ENCODE data around the gene ZFP42. TPM values are rescaled to one million over a fixed set of nuclear protein-coding genes. Genes with fewer than 3 reads are reported as not detected.

Gene ZFP42
- total RNA-seq, 2 experiments from 2014 or later, result not detected

DNA sequence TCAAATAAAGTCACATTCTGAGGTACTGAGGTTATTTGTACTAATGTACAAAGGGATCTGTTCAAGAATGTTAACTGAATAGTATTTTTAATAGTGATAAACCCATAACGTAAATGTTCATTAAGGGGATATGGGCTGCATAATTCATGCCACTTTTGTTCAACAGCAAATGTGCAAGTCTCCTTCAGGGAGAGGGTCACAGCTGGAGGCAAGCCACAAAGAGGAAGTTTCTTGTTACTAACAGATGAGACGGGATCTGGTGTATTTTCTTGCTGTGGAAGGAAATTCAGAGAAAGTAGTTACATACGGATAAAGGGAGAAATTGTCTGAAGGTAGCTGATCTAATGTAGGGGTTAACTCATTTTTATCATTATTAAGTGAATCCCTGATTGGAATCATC, 10.0 kb downstream of the ZFP42 start:
- ATAC-seq (no peak), DNase-seq (no peak)
- no peak overlapping the region for H3K4me3 Mint-ChIP-seq
- H3K27me3 Mint-ChIP-seq, result no peaks in the 10 kb centered on the region
- H3K9me3 Mint-ChIP-seq (ENCODE audit: low read depth), result peaks cover 7% of the 10 kb centered on the region
- H3K27ac Mint-ChIP-seq, result no peak overlapping the region
- H3K4me1 Mint-ChIP-seq, result no peaks in the 10 kb centered on the region
- CTCF ChIA-PET, result no interaction called here
- no peaks in the 10 kb centered on the region for H3K36me3 Mint-ChIP-seq

DNA sequence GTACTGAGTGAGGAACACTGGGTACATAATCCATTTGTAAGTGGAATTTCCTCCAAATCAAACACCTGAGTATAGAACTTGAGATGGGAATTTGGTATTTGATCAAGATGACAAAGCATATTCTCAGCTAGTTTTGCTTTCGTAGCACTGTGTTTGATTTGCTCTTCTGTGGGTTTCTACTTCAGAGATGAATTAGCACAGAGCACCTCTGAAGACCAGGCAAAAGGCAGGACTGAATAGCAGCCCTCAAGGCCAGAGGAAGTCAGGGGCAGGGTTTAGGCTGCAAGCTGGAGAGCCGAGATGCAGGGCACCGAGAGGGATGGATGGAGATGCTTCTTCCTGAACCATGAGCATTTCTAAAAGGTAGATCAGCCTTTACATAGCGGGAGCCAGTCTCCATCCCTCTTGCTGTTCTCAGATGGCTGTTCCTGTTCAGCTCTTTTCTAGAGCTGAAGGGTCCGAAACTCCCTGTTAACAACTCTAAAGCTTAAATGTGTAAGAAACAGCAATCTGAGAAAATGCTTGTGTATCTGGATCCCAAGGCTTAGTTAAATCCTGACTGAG, 10.8 kb downstream of the ZFP42 start:
- Mint-ChIP-seq H3K4me3 (no peak overlapping the region), H3K27ac (no peak overlapping the region), H3K4me1 (no peaks in the 10 kb centered on the region), H3K9me3 (ENCODE audit: low read depth) (peaks cover 7% of the 10 kb centered on the region), H3K36me3 (no peaks in the 10 kb centered on the region), H3K27me3 (no peaks in the 10 kb centered on the region)
- DNase-seq (no peak), ATAC-seq (no peak)
- CTCF ChIA-PET, result no interaction called here

GRCh38 chr4:188008377-188008776, 12.8 kb downstream of the ZFP42 start:
- H3K36me3 Mint-ChIP-seq, result no peaks in the 10 kb centered on the region
- no peak for DNase-seq
- no peak overlapping the region for H3K27ac Mint-ChIP-seq
- H3K4me1 Mint-ChIP-seq, result no peaks in the 10 kb centered on the region
- H3K27me3 Mint-ChIP-seq, result no peaks in the 10 kb centered on the region
- no peak overlapping the region for H3K4me3 Mint-ChIP-seq
- CTCF ChIA-PET, result no interaction called here
- peaks cover 11% of the 10 kb centered on the region for H3K9me3 Mint-ChIP-seq (ENCODE audit: low read depth)
- ATAC-seq, result no peak

DNA sequence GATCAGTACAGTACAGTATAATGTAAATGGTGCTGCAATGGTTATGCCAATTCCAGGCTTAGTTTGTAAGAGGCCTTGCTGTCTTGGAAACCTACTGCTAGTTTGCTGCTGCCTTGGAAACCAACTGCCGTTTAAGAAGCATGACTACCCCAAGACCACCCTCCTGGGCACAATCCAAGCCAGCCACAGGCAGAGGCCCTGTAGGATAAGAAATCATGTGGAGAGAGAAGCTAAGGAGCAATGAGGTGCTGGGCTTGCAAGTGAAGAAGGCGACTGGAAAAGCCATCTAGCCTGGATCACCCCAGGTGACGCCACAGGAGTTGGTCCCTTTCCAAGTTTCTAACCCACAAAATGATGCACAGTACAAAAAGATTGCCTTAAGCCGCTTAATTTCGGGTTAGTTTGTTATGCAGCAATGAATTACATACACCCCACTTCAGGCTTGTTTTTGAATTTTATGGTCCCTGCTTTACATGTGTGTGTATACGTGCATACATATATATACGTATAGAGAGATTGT, 16.9 kb downstream of the ZFP42 start:
- no peaks in the 10 kb centered on the region for H3K36me3 Mint-ChIP-seq
- H3K27me3 Mint-ChIP-seq, result no peaks in the 10 kb centered on the region
- H3K4me3 Mint-ChIP-seq, result no peak overlapping the region
- CTCF ChIA-PET, result no interaction called here
- H3K4me1 Mint-ChIP-seq, result no peaks in the 10 kb centered on the region
- no peak for DNase-seq
- peaks cover 13% of the 10 kb centered on the region for H3K9me3 Mint-ChIP-seq (ENCODE audit: low read depth)
- ATAC-seq, result no peak
- no peak overlapping the region for H3K27ac Mint-ChIP-seq

GRCh38 chr4:188015025-188015940, 19.7 kb downstream of the ZFP42 start:
- no peak for DNase-seq
- Mint-ChIP-seq H3K36me3 (no peaks in the 10 kb centered on the region), H3K27ac (no peak overlapping the region), H3K4me3 (no peak overlapping the region), H3K27me3 (no peaks in the 10 kb centered on the region), H3K4me1 (no peaks in the 10 kb centered on the region), H3K9me3 (ENCODE audit: low read depth) (peaks cover 8% of the 10 kb centered on the region)
- CTCF ChIA-PET, result no interaction called here
- ATAC-seq, result no peak

GRCh38 chr4:188016754-188017153, 21.2 kb downstream of the ZFP42 start:
- no peak overlapping the region for H3K27ac Mint-ChIP-seq
- no peak for ATAC-seq
- no peaks in the 10 kb centered on the region for H3K4me1 Mint-ChIP-seq
- no peaks in the 10 kb centered on the region for H3K36me3 Mint-ChIP-seq
- no peaks in the 10 kb centered on the region for H3K27me3 Mint-ChIP-seq
- H3K4me3 Mint-ChIP-seq, result no peak overlapping the region
- CTCF ChIA-PET, result no interaction called here
- DNase-seq, result no peak
- H3K9me3 Mint-ChIP-seq (ENCODE audit: low read depth), result peaks cover 8% of the 10 kb centered on the region

DNA sequence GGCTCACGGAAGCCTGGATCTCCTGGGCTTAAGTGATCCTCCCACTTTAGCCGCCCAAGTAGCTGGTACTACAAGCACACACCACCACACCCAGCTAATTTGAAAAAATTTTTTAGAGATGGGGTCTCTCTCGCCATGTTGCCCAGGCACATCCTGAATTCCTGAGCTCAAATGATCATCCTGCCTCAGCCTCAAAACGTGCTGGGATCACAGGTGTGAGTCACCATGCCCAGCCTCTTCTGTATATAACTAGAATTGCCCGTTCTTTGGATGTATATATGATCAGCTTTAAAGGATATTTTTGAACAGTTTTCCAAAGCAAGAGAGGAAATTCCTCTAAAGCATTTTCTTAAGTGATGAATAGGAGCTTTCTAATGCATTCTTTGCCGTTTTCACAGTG, 22.7 kb downstream of the ZFP42 start:
- H3K9me3 Mint-ChIP-seq (ENCODE audit: low read depth), result peaks cover 11% of the 10 kb centered on the region
- CTCF ChIA-PET, result no interaction called here
- no peaks in the 10 kb centered on the region for H3K36me3 Mint-ChIP-seq
- H3K27me3 Mint-ChIP-seq, result no peaks in the 10 kb centered on the region
- no peak overlapping the region for H3K27ac Mint-ChIP-seq
- H3K4me3 Mint-ChIP-seq, result no peak overlapping the region
- ATAC-seq (no peak), DNase-seq (no peak)
- H3K4me1 Mint-ChIP-seq, result no peaks in the 10 kb centered on the region

DNA sequence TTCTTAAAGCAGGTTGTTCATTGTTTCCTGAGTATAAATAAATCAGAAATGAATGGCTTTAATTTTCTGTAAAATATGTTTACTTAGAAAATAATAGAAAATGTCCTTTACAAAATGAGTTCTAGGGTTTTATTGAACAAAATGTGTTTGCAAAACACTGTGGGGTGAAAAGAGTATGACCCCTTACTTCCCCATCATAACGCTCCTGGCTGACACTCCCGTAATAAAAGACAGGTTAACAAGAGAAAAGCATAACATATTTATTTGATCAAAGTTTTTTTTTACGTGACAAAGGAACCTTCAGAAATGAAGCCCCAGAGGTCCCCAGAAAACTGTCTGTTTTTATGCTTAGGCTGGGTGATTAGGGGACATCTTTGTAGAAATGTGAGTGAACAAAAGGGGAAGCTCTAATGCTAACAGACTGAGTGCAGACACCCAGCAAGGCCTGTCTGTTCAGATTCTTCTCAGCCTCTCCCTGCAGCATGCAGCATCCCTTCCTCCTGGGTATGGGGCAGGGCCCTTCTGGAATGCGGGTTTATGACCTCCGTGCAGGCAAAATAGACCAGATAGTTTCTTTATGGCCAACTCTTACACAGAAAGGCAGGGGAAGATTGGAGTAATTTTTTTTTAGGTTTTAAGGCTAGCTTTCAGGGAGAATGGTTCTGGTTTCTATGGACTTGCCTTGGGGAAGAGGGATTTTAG, 26.1 kb downstream of the ZFP42 start:
- no peaks in the 10 kb centered on the region for H3K4me1 Mint-ChIP-seq
- ATAC-seq, result no peak
- H3K9me3 Mint-ChIP-seq (ENCODE audit: low read depth), result peaks cover 10% of the 10 kb centered on the region
- H3K27me3 Mint-ChIP-seq, result no peaks in the 10 kb centered on the region
- H3K4me3 Mint-ChIP-seq, result no peak overlapping the region
- H3K36me3 Mint-ChIP-seq, result no peaks in the 10 kb centered on the region
- H3K27ac Mint-ChIP-seq, result no peak overlapping the region
- DNase-seq, result no peak
- CTCF ChIA-PET, result no interaction called here

GRCh38 chr4:188023682-188024081, 28.1 kb downstream of the ZFP42 start:
- Mint-ChIP-seq H3K9me3 (ENCODE audit: low read depth) (peaks cover 16% of the 10 kb centered on the region), H3K27me3 (no peaks in the 10 kb centered on the region), H3K36me3 (no peaks in the 10 kb centered on the region), H3K4me3 (no peak overlapping the region), H3K27ac (no peak overlapping the region), H3K4me1 (no peaks in the 10 kb centered on the region)
- CTCF ChIA-PET, result no interaction called here
- no peak for ATAC-seq
- DNase-seq, result no peak

- H3K4me1 Mint-ChIP-seq, result no peaks in the 10 kb centered on the region
- H3K36me3 Mint-ChIP-seq, result no peaks in the 10 kb centered on the region
- H3K27ac Mint-ChIP-seq, result no peak overlapping the region
- no peak overlapping the region for H3K4me3 Mint-ChIP-seq
- no peaks in the 10 kb centered on the region for H3K27me3 Mint-ChIP-seq
- DNase-seq (no peak), ATAC-seq (no peak)
- H3K9me3 Mint-ChIP-seq (ENCODE audit: low read depth), result peaks cover 20% of the 10 kb centered on the region
- CTCF ChIA-PET, result no interaction called here
These were observed 29.9 kb downstream of the ZFP42 start for GRCh38 chr4:188025476-188025875.

DNA sequence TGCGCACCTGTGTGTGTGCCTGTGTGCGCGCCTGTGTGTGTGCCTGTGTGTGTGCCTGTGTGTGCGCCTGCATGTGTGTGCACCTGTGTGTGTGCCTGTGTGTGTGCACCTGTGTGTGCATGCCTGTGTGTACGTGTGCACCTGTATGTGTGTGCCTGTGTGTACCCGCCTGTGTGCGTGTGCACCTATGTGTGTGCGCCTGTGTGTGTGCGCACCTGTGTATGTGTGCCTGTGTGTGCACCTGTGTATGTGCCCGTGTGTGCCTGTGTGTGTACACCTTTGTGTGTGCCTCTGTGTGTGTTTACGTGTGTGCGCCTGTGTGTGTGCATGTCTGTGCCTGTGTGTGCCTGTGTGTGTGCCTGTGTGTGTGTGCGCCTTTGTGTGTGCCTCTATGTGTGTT, 33.5 kb downstream of the ZFP42 start:
- no peaks in the 10 kb centered on the region for H3K4me1 Mint-ChIP-seq
- CTCF ChIA-PET, result no interaction called here
- peaks cover 18% of the 10 kb centered on the region for H3K9me3 Mint-ChIP-seq (ENCODE audit: low read depth)
- H3K36me3 Mint-ChIP-seq, result no peaks in the 10 kb centered on the region
- no peak overlapping the region for H3K4me3 Mint-ChIP-seq
- peaks cover 3% of the 10 kb centered on the region for H3K27me3 Mint-ChIP-seq
- DNase-seq (no peak), ATAC-seq (no peak)
- no peak overlapping the region for H3K27ac Mint-ChIP-seq

DNA sequence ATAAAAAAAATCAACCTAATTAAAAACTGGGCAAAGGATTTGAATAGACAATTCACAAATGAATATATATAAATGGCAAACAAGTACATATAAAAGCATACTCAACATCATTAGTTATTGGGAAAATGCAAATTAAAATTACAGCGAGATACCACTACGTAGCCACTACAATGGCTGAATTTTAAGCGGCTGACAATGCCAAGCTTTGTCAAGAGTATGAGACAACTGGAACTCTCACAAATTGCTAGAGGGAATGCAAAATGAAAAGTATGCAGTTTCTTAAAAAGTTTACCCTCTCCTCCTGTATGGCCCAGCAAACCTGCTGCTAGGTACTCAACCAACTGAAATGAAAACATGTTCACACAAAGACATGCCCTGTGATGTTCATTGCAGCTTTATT, 34.8 kb downstream of the ZFP42 start:
- H3K36me3 Mint-ChIP-seq, result no peaks in the 10 kb centered on the region
- CTCF ChIA-PET, result no interaction called here
- H3K4me3 Mint-ChIP-seq, result no peak overlapping the region
- peaks cover 3% of the 10 kb centered on the region for H3K27me3 Mint-ChIP-seq
- DNase-seq (no peak), ATAC-seq (no peak)
- peaks cover 18% of the 10 kb centered on the region for H3K9me3 Mint-ChIP-seq (ENCODE audit: low read depth)
- no peaks in the 10 kb centered on the region for H3K4me1 Mint-ChIP-seq
- H3K27ac Mint-ChIP-seq, result no peak overlapping the region

- DNase-seq, result no peak
- Mint-ChIP-seq H3K9me3 (ENCODE audit: low read depth) (peaks cover 15% of the 10 kb centered on the region), H3K36me3 (no peaks in the 10 kb centered on the region), H3K4me3 (no peak overlapping the region), H3K27me3 (peaks cover 3% of the 10 kb centered on the region), H3K4me1 (no peaks in the 10 kb centered on the region), H3K27ac (no peak overlapping the region)
- ATAC-seq, result no peak
- CTCF ChIA-PET, result no interaction called here
These were observed 36.2 kb downstream of the ZFP42 start for GRCh38 chr4:188031751-188032150.

DNA sequence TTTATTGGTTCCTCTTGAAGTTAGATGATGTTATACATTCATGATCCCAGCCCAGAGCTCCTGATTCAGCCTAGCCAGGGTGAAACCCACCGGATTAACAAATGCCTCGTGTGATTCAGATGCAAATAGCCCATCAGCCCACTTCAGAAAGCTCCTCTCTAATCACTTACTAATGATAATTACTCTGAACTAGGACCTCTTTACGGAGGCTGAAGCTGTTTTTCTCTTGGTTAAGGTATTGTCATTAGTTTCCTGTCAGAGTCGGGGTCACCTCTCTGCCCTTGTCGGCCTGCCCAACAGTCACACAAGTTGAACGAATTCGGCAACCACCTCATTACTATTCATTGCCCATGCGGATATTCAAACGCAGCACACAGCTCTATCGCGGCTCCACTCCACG, 36.6 kb downstream of the ZFP42 start:
- no peak overlapping the region for H3K27ac Mint-ChIP-seq
- no peaks in the 10 kb centered on the region for H3K36me3 Mint-ChIP-seq
- peaks cover 14% of the 10 kb centered on the region for H3K9me3 Mint-ChIP-seq (ENCODE audit: low read depth)
- H3K27me3 Mint-ChIP-seq, result peaks cover 3% of the 10 kb centered on the region
- H3K4me3 Mint-ChIP-seq, result no peak overlapping the region
- CTCF ChIA-PET, result no interaction called here
- no peaks in the 10 kb centered on the region for H3K4me1 Mint-ChIP-seq
- DNase-seq (no peak), ATAC-seq (no peak)

Measured in activated CD8-positive, alpha-beta memory T cell treated with anti-CD3 and anti-CD28 coated beads, Interleukin-2, amount 10 ng/mL, durations not matched to agents 7 days and 5 days (primary cell).